NCI-H1048 (cell line): ENCODE measurements around the gene MGAM2.
"Not testable (repeated sequence)": the region's sequence is repeated elsewhere in the genome, so short reads cannot be mapped to it uniquely, and the experiment has no call there.

Experiments
- DNase-seq: peaks from one replicate; lab custom pipeline; 2025; lab: John Stamatoyannopoulos, UW

MGAM2 gene

GRCh38 chr7:142111499-142111898, at the start of gene MGAM2:
Gene MGAM2, plus strand, starts transcription at chr7:142111718. Its CDS starts 5,156 bp downstream, at chr7:142116874.
- peak; percentile 78 for DNase-seq

- DNase-seq = no peak
These were observed 47.7 kb upstream of the MGAM2 start for GRCh38 chr7:142063551-142064442.

GRCh38 chr7:142066536-142066935, 45.0 kb upstream of the MGAM2 start:
- DNase-seq = no peak

- no peak for DNase-seq
These were observed 33.8 kb upstream of the MGAM2 start for GRCh38 chr7:142077762-142078161.

GRCh38 chr7:142083605-142084004, 27.9 kb upstream of the MGAM2 start:
- no peak for DNase-seq

GRCh38 chr7:142085428-142085827, 26.1 kb upstream of the MGAM2 start:
- DNase-seq = no peak

- no peak for DNase-seq
These were observed 23.4 kb upstream of the MGAM2 start for GRCh38 chr7:142088022-142088714.

GRCh38 chr7:142089035-142089434, 22.5 kb upstream of the MGAM2 start:
- DNase-seq = no peak

GRCh38 chr7:142091961-142092360, 19.6 kb upstream of the MGAM2 start:
- DNase-seq = no peak

GRCh38 chr7:142094861-142095260, 16.7 kb upstream of the MGAM2 start:
- no peak for DNase-seq

GRCh38 chr7:142097571-142097970, 13.9 kb upstream of the MGAM2 start:
- DNase-seq = no peak

GRCh38 chr7:142098004-142098403, 13.5 kb upstream of the MGAM2 start:
- no peak for DNase-seq

- not testable (repeated sequence) for DNase-seq
These were observed 12.2 kb upstream of the MGAM2 start for GRCh38 chr7:142099347-142099746.

GRCh38 chr7:142100634-142101033, 10.9 kb upstream of the MGAM2 start:
- no peak for DNase-seq

GRCh38 chr7:142101794-142102193, 9.7 kb upstream of the MGAM2 start:
- not testable (repeated sequence) for DNase-seq

GRCh38 chr7:142104550-142105527, 6.7 kb upstream of the MGAM2 start:
- no peak for DNase-seq

GRCh38 chr7:142108728-142109505, 2.6 kb upstream of the MGAM2 start:
- no peak for DNase-seq

- no peak for DNase-seq
These were observed 1.4 kb upstream of the MGAM2 start for GRCh38 chr7:142110098-142110497.

- no peak for DNase-seq
These were observed 880 bp upstream of the MGAM2 start for GRCh38 chr7:142110638-142111037.

- no peak for DNase-seq
These were observed 568 bp downstream of the MGAM2 start for GRCh38 chr7:142112086-142112485.

GRCh38 chr7:142114207-142114606, 2.7 kb downstream of the MGAM2 start:
- no peak for DNase-seq
